Islet precursor cell (in vitro differentiated cells): ENCODE results near the gene C1D.

ENCODE experiments used
- DNase-seq: peaks from one replicate; pipeline ENCODE4 v3.0.0-alpha.2; 2018

The C1D gene

DNA sequence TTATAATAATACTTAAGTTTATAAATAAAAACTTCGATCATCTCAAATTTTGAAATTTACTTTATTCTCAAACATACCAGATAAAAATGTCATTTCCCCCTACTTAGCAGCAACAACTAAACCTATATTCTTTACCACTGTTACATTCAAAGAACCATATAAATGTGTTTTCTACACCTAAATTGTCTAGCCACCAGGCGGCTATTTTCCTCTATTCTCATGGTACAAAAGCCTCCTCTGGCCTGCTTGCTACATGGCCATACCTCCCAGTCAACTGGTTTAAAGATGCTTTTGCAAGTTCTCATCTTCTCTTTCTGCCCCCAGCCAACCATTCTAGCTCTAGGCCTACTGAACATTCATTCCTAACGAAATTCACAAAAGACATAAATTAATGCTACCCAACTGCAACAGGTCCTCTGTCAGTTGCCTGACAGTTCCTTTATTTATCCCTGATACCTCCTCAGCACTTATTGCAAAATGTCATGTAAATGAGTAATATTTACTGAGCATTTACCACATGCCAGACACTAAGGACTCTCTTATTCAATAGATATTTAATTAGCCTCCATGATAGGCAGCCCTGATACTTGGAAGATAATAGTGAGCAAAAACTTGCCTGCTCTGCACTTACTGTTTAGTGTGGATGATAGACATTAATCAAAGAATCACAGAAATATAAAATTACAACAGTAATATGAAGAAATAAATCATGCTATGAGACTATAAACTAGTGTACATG, 5.0 kb downstream of the C1D start:
- no peak for DNase-seq

DNA sequence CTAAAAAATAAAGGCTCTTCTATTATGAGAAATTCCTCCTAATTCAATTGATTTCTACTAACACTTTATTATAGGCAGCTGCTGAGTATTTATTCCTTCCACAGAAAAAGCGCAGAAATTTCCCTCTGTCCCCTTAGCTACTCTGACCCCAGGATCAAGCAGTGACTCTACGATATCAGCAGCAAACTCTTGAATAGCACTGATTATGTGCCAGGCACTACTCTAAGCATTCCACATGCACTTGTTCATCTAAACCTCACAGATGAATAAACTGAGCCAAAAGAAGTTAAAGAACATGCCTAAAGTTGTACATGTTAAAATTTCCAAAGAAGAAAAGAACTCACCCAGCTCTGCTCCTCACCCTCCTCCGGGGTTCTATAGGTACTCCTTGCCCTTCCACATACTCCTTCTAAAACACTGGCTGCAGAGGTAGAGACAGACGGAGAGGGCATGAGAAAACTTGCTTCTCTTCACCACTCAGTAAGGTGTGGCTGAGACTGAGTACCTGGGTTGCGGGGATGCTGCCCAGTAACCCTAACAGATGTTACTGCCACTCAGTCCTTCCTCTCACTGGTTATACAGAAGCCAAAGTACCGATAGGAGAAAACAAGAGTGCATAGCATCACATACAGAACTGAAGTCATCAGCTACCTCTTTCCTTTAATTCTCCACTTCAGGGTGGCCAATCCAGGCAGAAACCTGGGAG, 9.9 kb downstream of the C1D start:
- no peak for DNase-seq

DNA sequence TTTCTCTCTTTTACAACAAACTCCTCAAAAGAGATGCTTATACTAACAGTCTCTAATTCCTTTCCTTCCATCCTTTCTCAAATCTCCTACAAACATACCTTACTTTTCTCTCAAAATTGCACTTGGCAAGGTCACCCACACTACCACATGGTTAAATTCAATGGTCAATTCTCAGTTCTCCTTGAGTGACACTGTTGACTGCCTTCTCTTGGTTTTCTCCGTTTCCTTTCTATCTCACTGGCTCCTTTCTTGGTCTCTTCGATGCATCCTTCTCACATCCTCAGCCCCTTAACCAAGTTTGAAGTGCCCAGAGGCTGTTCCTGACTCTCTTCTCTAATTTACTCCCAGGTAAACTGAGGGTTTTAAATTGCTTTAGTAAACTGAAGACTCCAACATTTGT, 12.5 kb downstream of the C1D start:
- DNase-seq: no peak

DNA sequence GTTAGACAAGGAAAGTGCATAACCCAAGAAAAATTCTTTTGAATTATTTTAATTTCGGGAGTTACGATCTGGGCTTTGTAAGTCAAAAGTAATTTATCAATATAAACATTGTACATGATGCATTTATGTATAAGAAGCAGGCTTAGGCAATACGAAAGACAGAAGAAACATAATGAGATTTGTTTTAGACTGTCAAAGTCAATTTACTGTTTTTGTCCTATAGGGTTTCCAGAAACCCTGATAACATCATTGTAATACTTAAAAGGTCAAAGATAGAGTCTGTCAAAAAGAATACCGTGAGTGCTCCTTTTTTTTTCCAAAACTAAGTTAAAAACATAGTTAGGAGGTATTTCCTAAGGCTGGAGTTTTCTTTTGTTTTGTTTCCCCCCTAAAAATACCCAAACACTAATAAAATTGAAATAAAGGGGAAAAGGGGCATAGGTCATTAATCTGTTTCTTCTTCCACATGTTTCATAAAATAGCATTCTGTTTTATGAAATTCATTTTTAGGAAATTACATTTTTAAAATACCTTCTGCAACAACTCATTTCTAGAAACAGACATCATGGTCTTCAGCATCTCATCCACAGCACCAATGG, 16.1 kb downstream of the C1D start:
- DNase-seq: no peak

DNA sequence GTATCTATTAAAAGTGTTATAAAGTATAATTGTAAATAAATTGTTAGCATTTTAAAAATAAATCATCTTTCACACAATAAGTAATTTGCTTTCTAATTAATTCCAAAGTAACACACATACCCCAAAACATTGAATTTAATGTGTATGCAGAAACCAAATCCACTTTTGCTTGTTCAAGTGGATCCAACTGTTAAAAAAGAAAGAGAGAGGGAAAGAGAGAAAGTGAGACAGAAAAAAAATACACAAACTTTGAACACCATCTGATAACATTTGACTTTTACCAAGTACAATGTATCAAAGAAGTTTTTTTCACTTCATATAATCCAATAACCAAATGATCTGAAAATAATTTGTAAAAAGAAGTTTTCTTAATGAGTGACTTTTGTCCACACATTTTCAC, 16.6 kb downstream of the C1D start:
- DNase-seq: no peak

DNA sequence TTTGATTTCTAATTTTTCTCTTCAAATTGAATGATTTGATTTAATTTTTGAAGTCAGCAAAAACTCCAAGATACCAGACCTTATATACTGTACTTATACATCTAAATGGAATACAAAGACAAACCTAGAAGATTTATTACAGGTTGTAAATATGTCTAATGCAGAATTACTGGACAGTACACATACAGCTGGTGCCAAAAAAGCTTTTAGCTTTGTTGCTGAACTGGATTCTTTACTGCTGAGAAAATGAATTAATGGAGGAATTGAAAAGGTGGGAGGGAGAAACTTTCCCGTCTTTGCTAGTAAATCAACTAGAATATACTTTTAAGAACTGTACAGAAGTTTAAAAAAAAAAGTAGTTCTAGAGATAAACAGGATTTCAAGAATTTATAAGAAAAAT, 17.5 kb downstream of the C1D start:
- no peak for DNase-seq

DNA sequence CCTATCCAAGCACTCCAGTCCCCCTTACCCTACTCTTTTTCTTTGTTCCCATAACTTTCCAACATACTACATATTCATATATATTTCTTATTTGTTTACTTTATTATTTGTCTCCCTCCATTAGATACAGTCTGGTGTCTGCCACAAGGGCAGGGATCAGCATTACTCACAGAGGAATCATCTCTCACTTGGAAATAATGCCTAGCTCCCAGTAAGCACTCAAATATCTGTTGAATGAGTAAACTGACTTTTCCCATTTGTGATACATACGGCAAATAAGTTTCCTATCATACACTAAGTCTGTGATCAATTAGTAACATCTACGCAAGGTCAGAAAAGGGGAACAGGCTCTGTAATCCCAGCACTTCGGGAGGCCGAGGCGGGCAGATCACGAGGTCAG, 18.7 kb downstream of the C1D start:
- no peak for DNase-seq

DNA sequence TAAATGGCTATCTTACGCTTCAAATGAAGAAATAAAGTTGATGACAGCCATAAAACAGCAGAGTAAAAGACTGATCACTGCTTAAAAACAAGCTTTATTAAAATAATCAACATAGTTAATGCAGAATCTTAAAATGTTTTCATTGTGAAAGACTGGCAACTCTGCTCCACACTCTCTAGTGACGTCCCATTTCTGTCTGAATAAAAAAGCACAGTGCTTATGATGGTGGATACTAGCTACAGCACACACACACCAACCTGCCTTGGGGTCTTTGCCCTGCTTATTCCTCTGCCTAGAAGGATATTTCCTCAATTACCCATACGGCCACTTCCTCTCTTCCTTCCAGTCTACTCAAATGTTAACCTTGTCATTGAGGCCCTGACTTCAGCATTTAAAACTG, 19.1 kb downstream of the C1D start:
- no peak for DNase-seq

DNA sequence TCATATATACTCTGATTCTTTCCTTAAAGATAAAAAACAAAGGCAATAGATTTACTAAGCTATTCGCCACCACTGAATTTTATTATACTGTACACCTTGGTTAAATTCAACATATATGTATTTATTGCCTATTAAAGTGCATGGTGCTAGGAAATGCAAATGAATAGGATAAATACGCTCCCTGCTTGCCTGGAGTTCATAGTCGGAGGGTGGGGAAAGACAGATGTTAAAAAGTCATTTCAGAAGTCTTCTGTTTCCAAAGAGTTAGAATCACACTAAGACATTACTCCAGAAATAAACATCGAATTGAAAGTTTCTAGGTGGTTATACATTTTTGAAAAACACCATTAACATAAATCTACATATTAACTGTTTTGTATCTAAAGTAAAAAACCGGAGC, 19.8 kb downstream of the C1D start:
- no peak for DNase-seq

DNA sequence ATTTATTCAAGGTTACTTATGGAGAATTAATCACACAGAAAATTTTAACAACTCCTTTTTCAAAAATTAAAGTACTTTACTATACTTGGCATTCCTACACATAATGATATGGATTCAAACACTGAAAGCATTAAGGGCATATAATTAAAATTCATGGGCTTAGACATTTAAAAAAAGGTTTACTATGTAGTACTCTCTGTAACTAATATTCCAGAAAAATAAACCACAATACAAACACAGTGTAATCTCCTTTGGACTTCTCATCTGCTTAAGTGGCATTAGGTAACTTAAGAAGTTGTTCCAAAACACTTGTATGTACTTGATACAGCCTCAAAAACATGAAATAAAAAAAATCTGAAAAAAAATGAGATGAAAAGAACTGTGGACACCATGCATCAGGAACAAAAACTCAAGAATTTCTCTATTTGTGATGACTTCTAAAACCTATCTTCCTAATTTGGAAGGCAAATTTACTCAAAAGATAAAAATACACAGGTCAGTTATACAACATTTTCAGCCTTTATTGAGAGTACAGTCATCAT, 21.0 kb downstream of the C1D start:
- DNase-seq: no peak

DNA sequence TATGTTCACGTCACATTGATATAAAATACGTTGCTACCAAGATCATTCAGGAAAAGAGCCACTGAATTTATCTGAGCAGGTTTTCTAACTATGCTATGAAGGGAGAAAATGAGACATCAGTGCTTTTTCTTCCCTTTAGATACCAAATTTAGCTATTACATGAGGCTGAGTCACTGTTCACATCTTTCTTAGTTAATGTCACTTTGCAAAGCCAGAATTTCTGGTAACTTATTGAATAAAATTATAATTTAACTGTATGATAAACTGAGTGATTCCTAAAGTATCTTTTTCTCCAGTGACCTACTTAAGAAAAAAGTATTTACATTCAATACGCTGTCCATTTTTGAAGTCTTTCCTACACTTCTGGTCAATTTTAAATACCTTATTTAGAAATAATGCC, 22.7 kb downstream of the C1D start:
- DNase-seq: no peak

DNA sequence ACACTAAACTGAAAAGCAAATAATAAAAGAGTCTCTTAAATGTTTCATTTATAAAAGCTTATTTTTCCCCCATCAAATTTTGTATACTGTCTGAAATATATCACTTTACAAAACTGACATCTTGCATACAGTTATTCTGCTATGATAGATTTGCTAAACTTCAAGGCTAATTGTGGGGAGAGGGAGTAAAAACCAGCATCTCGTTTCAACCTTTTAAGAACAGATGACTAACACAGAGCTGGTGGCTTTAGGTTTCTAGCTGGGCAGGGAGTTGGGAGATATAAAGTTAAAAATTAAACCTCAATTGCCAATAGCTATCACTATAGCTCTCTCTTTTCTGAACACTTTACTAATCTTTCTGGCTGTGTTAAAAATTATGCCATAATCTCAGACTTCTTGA, 23.5 kb downstream of the C1D start:
- no peak for DNase-seq

DNA sequence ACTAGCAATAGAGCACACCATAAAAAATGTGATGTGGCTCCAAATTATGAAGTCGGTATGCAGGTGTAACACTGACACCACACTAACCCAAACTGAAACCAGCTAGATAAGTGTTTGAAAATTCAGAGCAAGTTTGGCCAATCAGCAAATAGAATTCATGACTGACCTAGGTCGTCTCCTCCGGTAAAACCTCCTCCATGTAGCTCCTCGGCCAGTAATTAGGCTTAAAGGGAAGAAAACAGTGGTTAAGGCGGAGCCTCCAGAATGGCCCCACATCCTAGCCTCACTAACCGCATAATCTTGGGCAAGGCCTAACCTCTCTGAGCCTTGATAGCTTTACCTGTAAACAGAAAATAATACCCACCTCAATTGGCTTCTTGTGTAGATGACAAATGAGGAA, 30.1 kb downstream of the C1D start:
- no peak for DNase-seq

DNA sequence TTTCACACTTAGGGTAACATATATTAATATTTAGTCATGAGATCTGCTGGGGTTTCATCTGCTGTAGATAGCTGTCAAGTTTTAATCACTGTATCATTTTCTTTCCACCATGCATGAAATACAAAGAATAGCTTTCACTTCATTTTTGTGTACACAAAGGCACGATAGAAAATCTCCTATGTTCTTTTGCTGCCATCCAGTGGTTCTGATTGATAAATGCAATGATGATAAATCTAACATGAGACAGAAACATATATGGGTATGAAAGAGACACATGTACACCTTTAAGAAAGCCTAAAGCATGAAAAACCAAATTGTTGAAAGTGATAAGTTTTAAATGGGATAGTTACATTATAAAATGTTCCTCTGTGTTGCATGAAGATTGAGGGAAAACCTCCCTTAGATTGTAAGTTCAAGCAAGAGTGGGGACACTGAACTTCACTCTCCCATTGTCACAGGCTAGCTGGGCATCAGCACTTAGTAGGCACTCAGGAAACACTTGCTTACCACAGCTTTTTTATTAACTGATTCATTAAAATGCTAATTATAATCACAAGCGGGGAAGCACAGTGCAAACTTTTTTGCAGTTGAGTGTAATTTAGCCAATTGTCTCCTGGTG, 31.2 kb downstream of the C1D start:
- DNase-seq: no peak

DNA sequence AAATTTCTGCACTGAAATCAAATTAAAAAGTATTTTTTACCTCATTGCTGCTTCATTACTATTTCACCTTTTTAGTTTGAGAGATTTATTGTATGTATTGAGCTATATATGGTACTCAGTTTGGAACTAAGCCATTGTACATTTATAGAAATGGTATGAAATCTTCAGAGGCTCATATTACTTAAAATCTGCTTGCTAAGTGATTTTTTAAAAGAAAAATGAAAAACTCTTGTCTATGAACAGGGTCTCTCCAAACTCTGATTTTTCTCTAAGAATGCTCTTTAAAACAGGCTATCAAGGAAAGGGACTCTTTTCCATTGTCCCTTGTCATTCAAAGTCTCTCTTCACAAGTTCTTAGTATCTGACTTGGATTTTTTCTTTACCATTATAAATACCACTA, 31.8 kb downstream of the C1D start:
- no peak for DNase-seq

DNA sequence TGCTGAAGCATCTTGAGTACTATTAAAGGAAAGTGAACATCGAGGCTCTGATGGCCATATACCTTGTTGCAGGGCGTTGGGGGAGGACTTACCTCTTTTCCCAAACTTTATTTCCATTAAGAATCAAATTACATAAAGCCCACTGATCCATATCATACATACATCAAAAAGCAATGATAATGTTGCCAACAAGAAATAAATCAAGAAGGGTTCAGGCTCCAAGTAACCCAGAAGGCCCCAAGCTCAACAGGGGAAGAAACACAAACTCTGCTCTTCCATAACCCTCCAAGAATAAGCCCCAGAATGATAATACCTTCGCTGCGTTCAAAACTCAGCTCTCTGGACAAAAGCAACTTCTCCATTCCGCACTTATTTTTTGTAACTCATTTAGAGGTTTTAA, 32.3 kb downstream of the C1D start:
- DNase-seq: no peak

DNA sequence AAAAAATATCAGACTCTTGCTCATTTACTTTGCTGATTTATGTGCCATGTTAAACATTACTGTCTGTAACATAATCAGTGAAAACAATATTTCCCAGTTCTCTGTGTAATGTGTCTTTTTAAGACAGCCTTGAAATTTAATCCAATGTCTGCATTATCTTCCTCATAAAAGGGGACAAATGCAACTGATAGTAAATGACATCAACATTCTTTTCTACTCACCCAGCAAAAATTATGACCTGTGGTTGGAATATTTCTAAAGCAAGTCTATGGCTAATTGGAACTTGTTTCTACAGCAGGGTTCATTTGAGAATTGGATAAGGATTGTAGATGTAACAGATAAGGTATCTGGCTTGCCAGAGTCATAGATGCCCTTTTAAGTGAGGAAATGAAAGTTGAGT, 34.8 kb downstream of the C1D start:
- no peak for DNase-seq

DNA sequence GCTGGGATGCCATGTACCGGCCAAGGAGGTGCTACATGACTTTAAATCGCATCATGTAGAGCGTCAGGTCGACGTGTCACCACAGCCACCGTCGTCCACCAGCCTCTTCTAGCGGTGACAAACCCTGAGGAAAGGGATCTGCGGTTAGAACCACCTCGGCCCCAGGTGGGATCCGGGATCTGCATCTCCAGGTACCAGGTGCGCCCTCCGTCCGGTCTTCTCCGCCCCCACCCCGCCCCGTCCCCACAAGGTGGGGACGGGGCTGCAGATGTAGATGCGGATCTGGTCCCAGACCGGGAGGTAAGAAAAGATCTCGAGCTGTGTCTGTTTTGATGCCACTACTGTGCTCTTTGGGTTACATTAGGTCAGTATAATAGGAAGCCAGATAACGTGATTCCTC, 38.4 kb downstream of the C1D start:
- no peak for DNase-seq

DNA sequence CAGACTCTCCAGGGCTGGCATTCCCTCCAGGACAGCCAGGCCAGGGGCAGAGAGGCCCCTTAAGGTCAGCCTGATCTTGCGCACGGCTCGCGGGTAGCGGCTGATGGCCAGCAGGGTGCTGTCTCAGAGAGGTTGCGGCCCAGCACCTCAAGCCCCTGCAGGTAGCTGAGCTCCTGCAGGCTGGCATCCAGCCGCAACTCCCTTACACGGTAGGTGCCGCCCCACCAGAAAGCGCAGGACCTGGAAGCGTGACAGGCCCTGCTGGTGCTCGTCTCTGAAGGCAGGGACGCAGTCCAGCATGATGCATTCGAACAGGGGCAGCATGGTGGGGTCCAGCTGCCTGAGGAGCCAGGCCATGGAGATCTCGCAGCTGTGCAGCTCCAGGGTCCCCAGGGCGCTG, 38.9 kb downstream of the C1D start:
- no peak for DNase-seq

DNA sequence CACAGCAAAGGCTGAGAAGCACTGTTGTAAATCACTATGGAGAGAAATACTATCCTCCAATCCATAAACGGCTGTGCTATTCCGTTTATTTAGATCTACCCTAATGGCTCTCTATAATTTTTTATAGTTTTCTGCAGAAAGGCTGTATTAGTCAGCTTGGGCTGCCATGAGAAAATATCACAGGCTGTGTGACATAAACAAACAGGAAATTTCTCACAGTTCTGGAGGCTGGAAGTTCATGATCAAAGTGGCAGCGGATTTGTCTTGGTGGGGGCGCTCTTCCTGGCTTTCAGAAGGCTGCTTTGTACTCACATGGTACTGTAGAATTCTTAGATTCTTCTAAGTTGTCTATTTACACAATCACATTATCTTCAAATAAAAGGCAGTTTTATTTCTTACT, 44.1 kb downstream of the C1D start:
- no peak for DNase-seq

DNA sequence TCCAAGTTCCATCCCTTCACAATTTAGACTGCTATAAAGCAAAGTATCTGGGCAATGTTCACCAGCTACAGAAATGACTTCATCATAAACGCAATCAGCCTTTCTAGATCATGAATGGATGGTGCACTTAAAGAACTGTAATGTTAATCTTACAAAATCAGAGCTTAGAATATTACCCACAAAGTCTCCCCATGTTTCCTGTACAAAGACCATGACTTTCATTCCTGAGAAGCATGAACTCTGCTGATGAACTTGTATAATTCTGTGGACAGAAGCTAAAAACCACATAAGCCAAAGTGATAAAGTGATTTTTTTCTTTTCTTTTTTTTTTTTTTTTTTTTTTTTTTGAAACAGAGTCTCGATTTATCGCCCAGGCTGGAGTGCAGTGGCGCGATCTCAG, 53.3 kb downstream of the C1D start:
- no peak for DNase-seq

DNA sequence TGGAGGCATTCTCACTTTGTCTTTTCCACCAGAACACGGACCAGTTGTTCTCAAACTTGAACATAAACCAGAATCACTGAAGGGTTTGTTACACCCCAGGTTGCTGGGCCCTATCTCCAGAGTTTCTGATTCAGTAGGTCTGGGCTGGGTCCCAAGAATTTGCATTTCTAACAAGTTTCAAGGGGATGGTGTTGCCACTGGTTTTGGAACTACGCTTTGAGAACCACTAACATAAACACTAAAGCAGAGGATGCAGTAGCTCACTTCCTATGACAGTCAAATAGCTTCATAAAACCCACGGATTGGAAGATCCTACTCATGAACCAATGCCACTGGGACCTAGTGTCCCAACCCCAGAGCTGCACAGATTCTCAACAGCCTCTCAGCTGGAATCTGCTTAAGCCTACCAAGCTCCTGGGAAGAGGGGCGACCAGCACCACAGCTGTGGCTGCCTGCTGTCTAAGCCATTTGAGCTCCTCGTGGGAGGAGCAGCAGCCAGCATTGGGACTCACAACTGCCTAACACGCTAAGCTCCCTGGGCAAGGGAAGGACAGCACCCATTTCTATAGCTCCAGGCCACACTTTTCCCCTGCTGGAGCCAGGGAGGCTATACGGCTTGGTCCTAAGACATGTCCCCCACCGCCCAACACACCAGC, 62.5 kb downstream of the C1D start:
- no peak for DNase-seq

DNA sequence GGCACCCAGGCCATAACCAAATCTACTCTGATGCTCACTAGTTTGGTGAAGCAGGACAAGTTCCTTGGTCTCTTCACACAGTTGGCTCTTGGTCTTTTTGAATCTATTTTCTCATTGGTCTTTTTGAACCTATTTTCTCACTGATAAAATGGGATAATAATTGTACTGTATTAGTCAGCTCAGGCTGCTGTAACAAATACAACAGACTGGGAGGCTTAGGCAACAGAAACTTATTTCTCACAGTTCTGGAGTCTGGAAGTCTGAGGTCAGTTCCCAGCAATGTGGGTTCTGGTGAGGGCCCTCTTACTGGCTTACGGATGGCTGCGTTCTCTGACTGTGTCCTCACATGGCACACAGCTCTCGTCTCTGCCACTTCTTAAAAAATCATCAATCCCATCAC, 63.5 kb downstream of the C1D start:
- no peak for DNase-seq
